ENCODE results near the gene IL1R2.
A peak's percentile ranks its signal among the peaks of the same experiment; 100 is the strongest.

IL1R2 gene

GRCh38 chr2:101975171-101975870 is 16.4 kb upstream of the IL1R2 start:
- DNase-seq, result no peak

- no peak for DNase-seq
Observed at GRCh38 chr2:101976891-101977290, 14.9 kb upstream of the IL1R2 start.

GRCh38 chr2:101980368-101980767 is 11.4 kb upstream of the IL1R2 start:
- no peak for DNase-seq

GRCh38 chr2:101981066-101981465 is 10.7 kb upstream of the IL1R2 start:
- no peak for DNase-seq

GRCh38 chr2:101981504-101981903 is 10.3 kb upstream of the IL1R2 start:
- peak; percentile 8 for DNase-seq

GRCh38 chr2:101982495-101983029 is 9.2 kb upstream of the IL1R2 start:
- no peak for DNase-seq

- DNase-seq, result no peak
Observed at GRCh38 chr2:101983486-101983885, 8.3 kb upstream of the IL1R2 start.

- no peak for DNase-seq
Observed at GRCh38 chr2:101983928-101984327, 7.8 kb upstream of the IL1R2 start.

- no peak for DNase-seq
Observed at GRCh38 chr2:101984656-101985055, 7.1 kb upstream of the IL1R2 start.

GRCh38 chr2:101985101-101985792 is 6.5 kb upstream of the IL1R2 start:
- DNase-seq, result no peak

GRCh38 chr2:101985793-101986164 is 6.0 kb upstream of the IL1R2 start:
- DNase-seq, result no peak

- DNase-seq, result no peak
Observed at GRCh38 chr2:101986376-101986775, 5.4 kb upstream of the IL1R2 start.

- DNase-seq, result peak; percentile 11
Observed at GRCh38 chr2:101986804-101987740, 4.7 kb upstream of the IL1R2 start.

GRCh38 chr2:101987832-101988231 is 3.9 kb upstream of the IL1R2 start:
- DNase-seq, result no peak

- DNase-seq, result no peak
Observed at GRCh38 chr2:101988541-101988940, 3.2 kb upstream of the IL1R2 start.

GRCh38 chr2:101989740-101990460 is 1.9 kb upstream of the IL1R2 start:
- no peak for DNase-seq

- DNase-seq, result no peak
Observed at GRCh38 chr2:101993772-101994171, 2.0 kb downstream of the IL1R2 start.

GRCh38 chr2:101995019-101995418 is 3.3 kb downstream of the IL1R2 start:
- DNase-seq, result no peak

- DNase-seq, result no peak
Observed at GRCh38 chr2:101995804-101996203, 4.0 kb downstream of the IL1R2 start.

GRCh38 chr2:101998556-101998895 is 6.8 kb downstream of the IL1R2 start:
- DNase-seq, result no peak

- DNase-seq, result no peak
Observed at GRCh38 chr2:101998896-101999789, 7.4 kb downstream of the IL1R2 start.

GRCh38 chr2:102000012-102000411 is 8.3 kb downstream of the IL1R2 start:
- no peak for DNase-seq

All from CD4-positive, alpha-beta T cell treated with Interleukin-17A for 1 hour (primary cell).